H1 (cell line): Measurements from ENCODE around the gene TMEM178B. TPM values are rescaled to one million over a fixed set of nuclear protein-coding genes. Genes with fewer than 3 reads are reported as not detected.

ENCODE experiments used
- BRCA1 ChIP-seq: IDR thresholded peaks from 2 replicates; pipeline ENCODE4 v1.6.1; 2012; ENCODE audit warnings: low read depth, low read length, improper control_type of control experiment
- CHD7 ChIP-seq: fragments of 300-600 bp; sonication (generic); IDR thresholded peaks from 2 replicates; pipeline ENCODE4 v1.7.1; 2012; ENCODE audit warnings: low read length, moderate library complexity, mild to moderate bottlenecking, inconsistent platforms; ENCODE audit not compliant: insufficient replicate concordance
- POU5F1 ChIP-seq: IDR thresholded peaks from 2 replicates; pipeline ENCODE4 v1.6.1; 2011; ENCODE audit warnings: low read depth, mild to moderate bottlenecking, low read length, moderate library complexity
- RBBP5 ChIP-seq: IDR thresholded peaks from 2 replicates; pipeline ENCODE4 v1.7.1; 2012; ENCODE audit warnings: low read depth, mild to moderate bottlenecking, inconsistent platforms, low read length, moderate library complexity, borderline replicate concordance
- RNF2 ChIP-seq: fragments of 200-900, 300-1000 bp; sonication (generic); IDR thresholded peaks from 2 replicates; pipeline ENCODE4 v1.7.1; 2016; ENCODE audit warnings: borderline replicate concordance, low read depth, mild to moderate bottlenecking, antibody characterized with exemption, low read length; ENCODE audit not compliant: poor library complexity, severe bottlenecking; ENCODE audit errors: missing control alignments
- TEAD4 ChIP-seq: IDR thresholded peaks from 2 replicates; pipeline ENCODE4 v1.6.1; 2012; ENCODE audit warnings: low read depth, low read length, inconsistent platforms, mixed read lengths
- YY1 ChIP-seq: IDR thresholded peaks from 2 replicates; pipeline ENCODE4 v1.6.1; 2011; ENCODE audit warnings: low read depth, mild to moderate bottlenecking, low read length
- polyA plus RNA-seq, 7 experiments: library from polyadenylated mRNA; depleted of rRNA in 3 of 7; stranded (reverse) in 5 of 7; unstranded in 2 of 7; fragments of >200 nt in 5 of 7; fragments of 200-250 nt in 2 of 7; gene quantifications; 1 replicate in 5 of 7; 2 replicates in 1 of 7; 4 replicates in 1 of 7; pipeline versions ENCODE4 v1.2.1 to v1.2.3, GENCODE V29; 2011 to 2013; ENCODE audit warnings: missing spikeins in 2 of 7, mixed read lengths in 2 of 7
- total RNA-seq: library from RNA; stranded (reverse); fragmentation: NEBNext Ultra II Directional; extraction: Animal tissue kit (Norgen Biotek cat#: 25700); gene quantifications from 2 replicates; pipeline ENCODE4 v1.2.1, GENCODE V29; 2021

The TMEM178B gene
- total and polyA plus RNA-seq, 2 of the 8 experiments (the other 6 are each of a cell fraction or from before 2014, with no cell fraction given), result 5.3 to 18.1 TPM

- TF ChIP-seq CHD7 (no peak), RBBP5 (no peak), POU5F1 (no peak), YY1 (no peak), RNF2 (no peak), BRCA1 (no peak), TEAD4 (no peak)
These were observed 104.7 kb downstream of the TMEM178B start (continued) for GRCh38 chr7:141178486-141179135.
